ENCODE data around the gene DLEC1.

DNA sequence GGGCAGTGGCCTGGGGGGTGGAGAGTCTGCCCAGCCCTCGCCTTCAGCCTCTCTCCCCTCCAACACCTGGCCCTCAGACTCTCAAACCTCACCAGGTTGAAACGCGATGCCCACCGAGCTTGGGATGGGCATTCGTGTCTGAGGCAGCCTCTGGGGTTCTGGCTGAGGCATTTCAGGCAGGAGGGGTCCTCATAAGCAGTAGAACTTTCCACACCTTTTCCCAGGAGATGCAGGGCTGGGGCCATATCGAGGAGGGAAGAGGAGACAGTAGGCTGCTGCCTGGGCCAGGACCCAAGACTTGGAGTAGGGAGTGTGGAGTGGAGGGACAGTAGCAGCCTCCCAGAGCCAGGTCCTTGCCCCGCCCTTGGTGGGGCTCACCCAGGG lies 73.4 kb downstream of the DLEC1 start:
- TF ChIP-seq POLR2A (IDR thresholded peaks at IDR 0.05): no peak
- TF ChIP-seq CTCF (IDR thresholded peaks at IDR 0.05): no peak
- TF ChIP-seq EP300 (IDR thresholded peaks at IDR 0.05): no peak

All from tibial nerve (tissue), 4 donors.